Fibroblast of lung (primary cell): ENCODE measurements around the gene DXO.
"Not testable (repeated sequence)": the region's sequence is repeated elsewhere in the genome, so short reads cannot be mapped to it uniquely, and the experiment has no call there.

Experiments used
- EZH2 ChIP-seq: IDR thresholded peaks from 2 replicates; pipeline ENCODE4 v1.5.1; 2012; ENCODE audit warnings: low read length, control low read depth, mild to moderate bottlenecking; ENCODE audit errors: missing control alignments
- TF ChIP-seq, protein P1 (sequence below), 2 donors: IDR thresholded peaks in 1 of 2; conservative IDR thresholded peaks in 1 of 2; 1 replicate in 1 of 2; 2 replicates in 1 of 2; pipeline ENCODE4 v1.5.1; 2011 to 2012; ENCODE audit warnings: low read length in 2 of 2, control low read depth in 1 of 2, inconsistent platforms in 1 of 2, low read depth in 1 of 2, mild to moderate bottlenecking in 1 of 2

DNA sequence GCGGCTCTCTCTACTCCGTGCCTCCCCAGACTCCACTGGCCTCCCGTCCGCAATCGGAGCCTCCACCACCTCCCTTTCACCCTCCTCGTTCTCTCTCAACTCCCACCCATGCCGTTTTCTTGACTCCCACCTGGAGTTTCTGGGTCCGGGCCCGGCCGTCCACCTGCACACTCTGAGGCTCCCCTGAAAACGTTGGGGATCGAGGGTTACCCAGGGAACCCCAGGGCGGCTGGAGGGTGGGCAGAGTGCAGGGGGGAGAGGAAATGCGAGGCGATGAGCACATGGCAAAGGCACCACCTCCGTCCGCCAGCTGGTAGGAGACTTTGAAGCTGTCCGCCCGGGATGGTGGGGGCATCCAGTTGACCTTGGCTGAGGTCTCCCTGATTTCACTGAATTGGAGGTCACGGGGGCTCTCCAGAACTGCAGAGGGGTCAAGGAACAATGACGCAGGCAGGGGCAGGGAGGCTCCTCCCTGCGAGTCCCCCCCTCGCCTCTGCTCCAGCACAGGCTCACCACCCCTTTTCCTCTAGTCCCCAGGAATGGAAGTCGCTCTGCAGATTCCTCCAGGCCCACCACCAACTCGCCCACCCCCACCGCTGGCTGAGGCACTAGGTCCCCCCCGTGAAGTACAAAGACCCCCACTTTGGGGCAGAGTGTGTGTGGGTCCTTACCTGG lies 39.1 kb upstream of the DXO start:
- not testable (repeated sequence) for TF ChIP-seq EZH2
- TF ChIP-seq, protein P1, sequence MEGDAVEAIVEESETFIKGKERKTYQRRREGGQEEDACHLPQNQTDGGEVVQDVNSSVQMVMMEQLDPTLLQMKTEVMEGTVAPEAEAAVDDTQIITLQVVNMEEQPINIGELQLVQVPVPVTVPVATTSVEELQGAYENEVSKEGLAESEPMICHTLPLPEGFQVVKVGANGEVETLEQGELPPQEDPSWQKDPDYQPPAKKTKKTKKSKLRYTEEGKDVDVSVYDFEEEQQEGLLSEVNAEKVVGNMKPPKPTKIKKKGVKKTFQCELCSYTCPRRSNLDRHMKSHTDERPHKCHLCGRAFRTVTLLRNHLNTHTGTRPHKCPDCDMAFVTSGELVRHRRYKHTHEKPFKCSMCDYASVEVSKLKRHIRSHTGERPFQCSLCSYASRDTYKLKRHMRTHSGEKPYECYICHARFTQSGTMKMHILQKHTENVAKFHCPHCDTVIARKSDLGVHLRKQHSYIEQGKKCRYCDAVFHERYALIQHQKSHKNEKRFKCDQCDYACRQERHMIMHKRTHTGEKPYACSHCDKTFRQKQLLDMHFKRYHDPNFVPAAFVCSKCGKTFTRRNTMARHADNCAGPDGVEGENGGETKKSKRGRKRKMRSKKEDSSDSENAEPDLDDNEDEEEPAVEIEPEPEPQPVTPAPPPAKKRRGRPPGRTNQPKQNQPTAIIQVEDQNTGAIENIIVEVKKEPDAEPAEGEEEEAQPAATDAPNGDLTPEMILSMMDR (conservative IDR thresholded peaks at IDR 0.05 in 1 of 2, IDR thresholded peaks at IDR 0.05 in 1 of 2; ENCODE audit: low read depth in 1 of 2, low read length in 2 of 2) = not testable (repeated sequence)
